ENCODE measurements around the gene RBBP8NL. TPM values are rescaled to one million over a fixed set of nuclear protein-coding genes. Genes with fewer than 3 reads are reported as not detected.

The RBBP8NL gene
- total RNA-seq, 1 donor from 2014 or later: not detected

- peak; percentile 96 for DNase-seq (ENCODE audit: low spot score)
Observed at GRCh38 chr20:62407221-62407992, 19.9 kb downstream of the RBBP8NL start, which contains the start of gene CABLES2. Gene CABLES2, minus strand, starts transcription at chr20:62407285. Its CDS starts 9 bp downstream, at chr20:62407276.

GRCh38 chr20:62406635-62407176 lies 20.6 kb downstream of the RBBP8NL start:
- DNase-seq (ENCODE audit: low spot score): no peak

GRCh38 chr20:62405981-62406513 lies 21.3 kb downstream of the RBBP8NL start:
- DNase-seq (ENCODE audit: low spot score): no peak

DNA sequence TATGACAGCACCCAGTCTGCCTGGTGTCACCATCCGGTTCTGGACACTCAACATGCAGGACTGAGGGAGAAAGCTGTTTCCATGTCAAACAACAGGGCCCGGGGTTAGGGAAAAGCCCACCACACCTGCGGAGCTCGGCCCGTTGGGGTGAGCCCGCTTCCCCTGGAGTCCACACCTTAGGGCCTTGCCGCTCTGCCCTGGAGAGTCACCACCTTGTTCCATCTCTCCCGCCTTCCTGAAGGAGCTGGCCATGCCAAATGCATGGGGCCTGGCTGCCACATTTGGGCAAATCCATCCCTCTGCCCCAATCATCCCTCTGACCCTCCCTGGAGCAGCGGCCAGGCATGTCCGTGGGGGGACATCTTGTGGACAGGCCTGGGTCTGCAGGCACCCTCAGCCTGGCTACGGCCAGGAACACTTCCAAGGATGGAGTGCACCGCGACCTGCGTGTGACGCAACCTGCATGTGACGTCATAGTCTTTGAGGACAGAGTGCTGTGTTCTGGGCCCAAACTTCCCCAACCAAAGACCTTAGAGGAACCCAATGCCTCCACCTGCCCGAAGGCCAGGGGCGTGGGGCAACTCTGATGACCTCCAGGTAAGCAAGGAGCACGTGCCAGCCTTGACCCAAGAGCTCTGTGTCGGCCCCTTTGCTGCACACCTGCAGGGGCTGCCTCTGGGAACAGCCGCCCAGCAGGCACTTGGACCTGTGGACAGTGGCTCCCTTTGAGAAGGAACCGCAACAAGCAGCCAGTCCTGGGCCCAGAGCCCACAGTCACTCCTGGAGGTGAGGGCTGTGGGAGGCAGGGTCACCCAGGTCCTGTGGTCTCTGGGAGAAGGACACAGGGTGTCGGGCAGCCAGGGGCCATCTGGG lies 22.0 kb downstream of the RBBP8NL start:
- DNase-seq (ENCODE audit: low spot score): no peak

- no peak for DNase-seq (ENCODE audit: low spot score)
Observed at GRCh38 chr20:62404761-62405107, 22.6 kb downstream of the RBBP8NL start.

GRCh38 chr20:62404112-62404665 lies 23.1 kb downstream of the RBBP8NL start:
- DNase-seq (ENCODE audit: low spot score): no peak

- no peak for DNase-seq (ENCODE audit: low spot score)
Observed at GRCh38 chr20:62403331-62403730, 24.0 kb downstream of the RBBP8NL start.

GRCh38 chr20:62402456-62403150 lies 24.7 kb downstream of the RBBP8NL start:
- no peak for DNase-seq (ENCODE audit: low spot score)

- DNase-seq (ENCODE audit: low spot score): no peak
Observed at GRCh38 chr20:62401331-62401779, 26.0 kb downstream of the RBBP8NL start.

- no peak for DNase-seq (ENCODE audit: low spot score)
Observed at GRCh38 chr20:62400541-62400940, 26.8 kb downstream of the RBBP8NL start.

- DNase-seq (ENCODE audit: low spot score): no peak
Observed at GRCh38 chr20:62400021-62400420, 27.3 kb downstream of the RBBP8NL start.

GRCh38 chr20:62398120-62398821 lies 29.1 kb downstream of the RBBP8NL start:
- no peak for DNase-seq (ENCODE audit: low spot score)

- DNase-seq (ENCODE audit: low spot score): no peak
Observed at GRCh38 chr20:62396367-62397239, 30.7 kb downstream of the RBBP8NL start.

GRCh38 chr20:62395311-62396242 lies 31.8 kb downstream of the RBBP8NL start:
- no peak for DNase-seq (ENCODE audit: low spot score)

DNA sequence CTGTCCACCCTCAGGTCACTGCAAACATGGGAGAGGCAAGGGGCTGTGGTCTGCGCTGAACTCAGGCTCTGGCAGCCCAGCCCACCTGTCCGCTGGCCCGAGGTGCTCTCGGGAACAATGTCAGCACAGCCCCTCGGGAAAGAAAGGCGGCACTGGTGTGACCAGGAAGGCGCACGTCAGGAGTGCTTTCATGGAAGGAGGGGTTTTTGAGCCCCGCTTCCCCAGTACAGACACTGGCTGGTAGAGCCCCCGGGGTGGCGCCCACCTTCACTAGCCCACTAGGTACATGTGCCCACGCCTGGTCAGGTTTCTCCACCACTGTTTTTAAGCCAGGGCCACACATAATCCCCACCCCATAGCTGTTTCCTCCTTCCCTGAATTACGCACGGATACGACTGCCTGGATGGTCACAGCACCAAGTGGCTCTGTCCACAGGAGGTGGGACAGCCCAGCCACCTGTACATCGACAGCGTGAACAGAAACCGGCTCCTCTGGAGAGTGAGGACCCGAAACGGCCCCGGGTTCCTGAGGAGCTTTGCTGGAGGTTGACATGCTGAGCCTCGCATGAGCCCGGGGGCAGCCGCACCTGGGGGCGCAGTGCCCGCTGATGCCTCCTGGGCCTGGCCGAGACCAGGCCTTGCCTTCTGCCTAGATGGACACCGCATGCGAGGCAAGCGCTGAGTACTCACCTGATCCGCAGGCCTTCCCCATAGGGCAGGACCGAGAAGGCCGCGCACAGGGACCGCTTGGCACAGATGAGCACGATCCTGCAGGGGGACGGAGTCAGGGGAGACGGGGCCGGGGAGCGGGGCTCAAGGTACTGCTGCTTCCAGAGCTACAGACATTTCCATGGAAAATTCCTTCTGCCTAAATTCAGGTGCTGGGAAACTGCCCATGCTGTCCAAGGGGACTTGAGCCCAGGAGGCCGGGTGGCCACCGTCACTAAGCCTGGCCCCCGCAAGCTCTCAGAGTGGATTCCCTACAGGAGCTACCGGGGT lies 32.8 kb downstream of the RBBP8NL start:
- no peak for DNase-seq (ENCODE audit: low spot score)

DNA sequence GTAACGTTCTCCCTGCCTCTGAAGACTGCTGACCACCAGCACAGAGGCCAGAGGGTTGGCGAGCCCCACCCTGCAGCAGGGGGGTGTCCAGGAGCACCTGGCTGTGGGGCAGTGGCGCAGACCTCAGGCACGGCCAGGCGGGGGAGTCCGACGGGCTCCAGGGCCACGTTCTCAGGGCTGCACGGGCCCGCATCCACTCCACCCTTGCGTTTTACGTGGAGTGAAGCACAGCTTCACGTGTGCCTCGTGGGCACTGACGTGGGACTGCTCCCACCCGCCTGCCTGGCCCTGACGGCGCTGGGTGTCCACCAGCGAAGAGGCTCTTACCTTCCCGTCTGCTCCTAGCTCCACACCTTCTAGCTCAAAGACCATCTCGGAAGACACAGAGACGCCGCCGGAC lies 33.5 kb downstream of the RBBP8NL start:
- DNase-seq (ENCODE audit: low spot score): no peak

GRCh38 chr20:62393335-62393665 lies 34.0 kb downstream of the RBBP8NL start:
- DNase-seq (ENCODE audit: low spot score): no peak

Data from umbilical cord (tissue), 2 donors.